Measurements from ENCODE around the gene KIF17.

KIF17 gene

DNA sequence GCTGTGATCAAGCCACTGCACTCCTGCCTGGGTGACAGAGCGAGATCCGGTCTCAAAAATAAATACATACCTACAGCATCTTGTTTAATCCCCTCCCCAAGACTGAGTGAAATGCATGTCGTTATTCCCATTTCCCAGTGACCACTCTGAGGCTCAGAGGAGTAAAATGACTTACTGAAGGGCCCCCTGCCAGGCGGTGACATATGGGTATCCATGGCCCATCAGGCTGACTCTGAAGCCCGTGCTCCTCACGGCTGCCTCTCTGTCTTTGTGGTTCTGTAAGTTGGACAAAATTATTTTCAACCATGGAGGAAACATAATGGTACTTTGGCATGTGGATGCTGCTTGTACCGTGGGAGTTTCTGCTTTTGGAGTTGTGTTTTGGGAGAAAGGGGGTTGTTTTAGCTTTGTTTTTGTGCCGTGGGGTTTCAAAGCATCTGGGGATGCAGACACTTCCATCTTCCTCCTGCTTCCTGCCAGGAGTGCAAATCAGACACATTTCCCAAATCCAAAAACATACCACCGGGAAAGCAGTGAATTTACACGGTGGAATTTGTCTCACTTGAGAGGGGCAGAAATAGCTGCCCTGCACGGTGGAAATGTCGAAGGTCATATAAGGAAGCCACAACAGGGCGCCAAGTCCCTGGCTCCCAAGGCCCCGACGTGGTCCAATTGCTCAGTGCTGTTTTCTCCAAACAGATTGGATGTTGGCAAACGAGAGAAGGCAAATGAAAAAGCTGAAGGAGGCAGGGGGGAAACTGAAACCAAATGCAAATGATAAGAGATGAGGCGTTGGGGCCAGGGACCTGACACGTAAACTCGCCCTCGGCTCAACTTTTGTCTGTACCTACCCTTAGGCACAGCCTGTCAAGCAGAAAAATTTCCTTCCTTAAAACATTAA, 101.6 kb downstream of the KIF17 start:
- H3K27ac ChIP-seq (ENCODE audit: insufficient read depth, low read length, poor library complexity, severe bottlenecking) = no peak overlapping the region
- H3K4me3 ChIP-seq (ENCODE audit: insufficient read depth, low read depth, low read length, poor library complexity, severe bottlenecking) = no peak overlapping the region
- H3K27me3 ChIP-seq (replicated peaks; ENCODE audit: control insufficient read depth, insufficient read depth, low read length, poor library complexity, severe bottlenecking) = no peaks in the 10 kb centered on the region
- DNase-seq = no peak
- no peaks in the 10 kb centered on the region for H3K4me1 ChIP-seq (ENCODE audit: control insufficient read depth, insufficient read depth, low read length, poor library complexity, severe bottlenecking)
- H3K9me3 ChIP-seq (ENCODE audit: control insufficient read depth, low read length) = no peaks in the 10 kb centered on the region
- no peaks in the 10 kb centered on the region for H3K36me3 ChIP-seq (ENCODE audit: control insufficient read depth, insufficient read depth, low read length)

DNA sequence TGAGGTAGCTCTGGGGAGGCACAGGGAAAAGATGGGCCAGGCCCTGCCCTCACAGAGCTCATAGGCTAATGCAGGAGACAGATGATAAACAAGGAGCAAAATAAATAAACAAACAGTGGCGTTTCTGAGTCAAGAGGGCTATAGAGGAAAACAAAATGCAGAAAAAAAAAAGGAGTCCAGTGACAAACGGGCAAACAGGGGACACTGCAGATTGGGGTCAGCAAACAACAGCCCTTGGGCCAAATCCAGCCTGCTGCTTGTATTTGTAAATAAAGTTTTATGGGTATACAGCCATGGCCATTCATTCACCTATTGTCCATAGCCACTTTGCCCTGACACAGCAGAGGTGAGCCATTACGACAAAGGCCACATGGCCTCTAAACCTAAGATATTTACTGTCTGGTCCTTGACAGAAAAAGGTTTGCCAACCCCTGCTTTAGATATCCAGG, 103.7 kb downstream of the KIF17 start:
- no peak overlapping the region for H3K4me3 ChIP-seq (ENCODE audit: insufficient read depth, low read depth, low read length, poor library complexity, severe bottlenecking)
- H3K27me3 ChIP-seq (replicated peaks; ENCODE audit: control insufficient read depth, insufficient read depth, low read length, poor library complexity, severe bottlenecking) = no peaks in the 10 kb centered on the region
- no peak for DNase-seq
- H3K4me1 ChIP-seq (ENCODE audit: control insufficient read depth, insufficient read depth, low read length, poor library complexity, severe bottlenecking) = no peaks in the 10 kb centered on the region
- no peaks in the 10 kb centered on the region for H3K36me3 ChIP-seq (ENCODE audit: control insufficient read depth, insufficient read depth, low read length)
- no peaks in the 10 kb centered on the region for H3K9me3 ChIP-seq (ENCODE audit: control insufficient read depth, low read length)
- H3K27ac ChIP-seq (ENCODE audit: insufficient read depth, low read length, poor library complexity, severe bottlenecking) = no peak overlapping the region
